Fibroblast of gingiva (primary cell): ENCODE results near the gene SLC38A3.
"Not testable (repeated sequence)": the region's sequence is repeated elsewhere in the genome, so short reads cannot be mapped to it uniquely, and the experiment has no call there.

Source experiments
- DNase-seq: peaks from one replicate; pipeline ENCODE4 v3.0.0-alpha.2; 2011; ENCODE audit warnings: low read depth

Gene SLC38A3

GRCh38 chr3:50211930-50212329 lies 6.9 kb downstream of the SLC38A3 start:
- peak; percentile 18 for DNase-seq

DNA sequence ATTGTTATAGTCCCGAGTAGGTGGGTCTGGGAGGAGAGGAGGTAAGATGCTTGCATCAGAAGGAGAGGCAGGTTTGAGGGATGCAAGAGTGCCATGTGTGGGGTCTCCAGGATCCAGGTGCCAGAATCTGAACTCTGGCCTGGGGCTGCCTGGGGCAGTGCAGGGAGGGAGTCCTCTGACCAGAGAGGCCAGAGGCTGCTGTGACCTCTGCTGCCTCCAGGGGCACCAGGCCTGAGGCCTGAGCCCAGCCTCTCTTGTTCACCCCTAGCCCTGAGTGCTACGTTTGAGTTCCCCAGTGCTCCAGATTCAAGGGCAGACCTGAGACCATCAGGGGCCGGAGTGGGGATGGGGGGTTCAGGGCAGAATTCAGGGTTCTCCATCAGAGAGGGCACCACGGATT lies 7.4 kb downstream of the SLC38A3 start:
- DNase-seq: no peak

- no peak for DNase-seq
Observed at GRCh38 chr3:50212971-50213370, 7.9 kb downstream of the SLC38A3 start.

GRCh38 chr3:50213373-50213772 lies 8.3 kb downstream of the SLC38A3 start:
- no peak for DNase-seq

- DNase-seq: no peak
Observed at GRCh38 chr3:50214824-50215223, 9.8 kb downstream of the SLC38A3 start.

GRCh38 chr3:50215529-50215928 lies 10.5 kb downstream of the SLC38A3 start:
- no peak for DNase-seq

DNA sequence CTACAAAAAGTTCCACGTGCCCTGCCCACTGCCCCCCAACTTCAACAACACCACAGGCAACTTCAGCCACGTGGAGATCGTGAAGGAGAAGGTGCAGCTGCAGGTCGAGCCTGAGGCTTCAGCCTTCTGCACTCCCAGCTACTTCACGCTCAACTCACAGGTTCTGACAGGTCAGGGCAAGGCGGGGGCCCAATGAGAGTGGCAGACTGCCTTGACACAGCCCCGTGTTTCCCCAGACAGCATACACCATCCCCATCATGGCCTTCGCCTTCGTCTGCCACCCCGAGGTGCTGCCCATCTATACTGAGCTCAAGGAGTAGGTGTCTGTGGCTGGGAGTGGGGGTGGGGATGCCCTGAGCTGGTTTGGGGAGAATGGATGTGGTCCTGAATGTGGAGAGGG lies 12.6 kb downstream of the SLC38A3 start:
- no peak for DNase-seq

- no peak for DNase-seq
Observed at GRCh38 chr3:50218448-50218847, 13.4 kb downstream of the SLC38A3 start.

GRCh38 chr3:50219285-50219684 lies 14.2 kb downstream of the SLC38A3 start:
- DNase-seq: no peak

- DNase-seq: no peak
Observed at GRCh38 chr3:50220109-50220508, 15.0 kb downstream of the SLC38A3 start.

DNA sequence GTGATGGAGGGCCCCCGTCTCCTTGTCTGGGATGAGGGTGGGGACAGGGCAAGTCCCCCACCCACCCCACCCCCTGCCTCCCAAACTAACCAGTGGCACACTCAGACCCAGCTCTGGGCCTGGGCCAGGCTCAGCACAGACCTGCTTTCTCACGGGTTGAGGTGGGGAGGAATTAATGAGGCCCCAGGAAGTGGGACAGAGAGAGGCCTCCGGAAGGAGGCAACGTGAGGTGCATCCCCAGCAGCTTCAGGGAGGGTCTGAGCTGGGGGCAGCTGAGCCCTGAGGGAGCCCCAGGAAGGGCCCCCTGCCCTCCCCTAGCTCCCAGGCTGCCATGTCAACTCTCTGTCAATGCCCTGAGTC lies 16.0 kb downstream of the SLC38A3 start:
- DNase-seq: no peak

DNA sequence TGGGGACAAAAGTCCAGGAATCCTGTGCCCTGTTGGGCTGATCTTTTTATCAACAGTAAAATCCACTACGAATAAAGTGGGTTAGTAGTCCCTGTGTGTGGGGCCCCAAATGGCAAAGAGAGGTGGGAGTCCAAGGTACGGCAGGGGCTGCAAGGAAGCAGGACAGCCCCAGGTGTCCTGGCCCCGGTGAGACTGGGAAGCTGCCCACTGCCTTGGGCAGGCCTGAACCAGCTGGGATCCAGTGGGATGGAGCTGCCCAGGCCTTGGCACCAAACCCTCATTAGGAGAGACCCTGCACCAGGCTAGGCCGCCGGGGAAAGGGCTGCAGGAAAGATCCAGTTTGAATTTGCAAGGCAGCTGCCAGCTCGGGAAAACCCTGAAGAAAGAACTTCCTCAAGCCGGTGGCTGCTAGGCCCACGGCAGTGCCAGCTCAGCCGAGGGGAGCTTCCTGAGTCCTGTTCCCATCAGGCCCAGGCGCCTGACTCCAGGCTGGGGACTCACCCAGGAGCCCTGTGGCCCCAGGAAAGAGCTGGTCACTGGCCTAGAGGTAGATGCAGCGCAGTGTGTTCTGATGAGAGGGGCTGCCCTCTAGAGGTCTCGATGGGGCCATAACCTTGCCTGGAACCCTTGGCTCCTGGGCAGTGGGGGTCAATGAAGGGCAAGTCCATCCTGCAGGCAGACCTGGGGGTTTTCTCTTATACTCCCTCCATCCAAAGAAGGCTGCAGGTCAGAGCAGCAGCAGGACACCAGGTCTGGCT lies 16.5 kb downstream of the SLC38A3 start:
- no peak for DNase-seq

DNA sequence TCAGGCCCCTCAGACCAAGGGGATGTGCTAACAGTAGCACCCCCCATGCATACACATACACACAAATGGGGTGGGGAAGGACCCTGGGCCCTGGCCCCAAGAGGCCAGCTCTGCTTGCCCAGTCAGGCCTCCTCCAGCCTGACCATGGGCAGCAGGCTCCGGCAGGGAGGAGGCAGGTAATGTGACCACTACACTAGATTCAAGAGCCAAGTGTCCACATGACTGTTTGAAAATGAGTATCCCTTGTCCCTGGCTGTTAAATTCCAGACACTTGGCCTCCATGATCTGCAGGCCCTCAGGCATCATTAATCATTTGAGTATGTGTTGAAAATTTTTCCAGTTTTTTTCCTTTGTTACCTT lies 17.1 kb downstream of the SLC38A3 start:
- DNase-seq: no peak

DNA sequence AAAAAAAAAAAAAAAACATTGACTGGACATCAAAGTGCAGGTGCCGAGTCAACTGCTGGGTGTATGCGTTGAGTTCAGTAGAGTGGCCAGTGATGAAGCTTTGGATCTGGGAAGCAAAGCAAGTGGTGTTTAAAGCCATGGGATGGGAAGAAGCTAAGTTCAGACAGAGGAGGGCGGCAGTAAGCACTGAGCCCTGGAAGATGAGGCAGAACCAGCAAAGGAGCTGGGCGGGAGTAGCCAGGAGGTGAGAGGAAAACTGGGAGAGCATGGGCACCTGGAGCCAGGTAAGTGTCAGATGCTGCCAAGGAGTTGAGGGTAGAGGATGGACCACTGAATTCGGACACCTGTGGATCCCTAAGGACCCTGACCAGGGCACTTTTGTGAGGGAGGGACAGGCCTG lies 19.6 kb downstream of the SLC38A3 start:
- DNase-seq: no peak

- DNase-seq: peak; percentile 42
Observed at GRCh38 chr3:50226888-50227389, 21.9 kb downstream of the SLC38A3 start.

DNA sequence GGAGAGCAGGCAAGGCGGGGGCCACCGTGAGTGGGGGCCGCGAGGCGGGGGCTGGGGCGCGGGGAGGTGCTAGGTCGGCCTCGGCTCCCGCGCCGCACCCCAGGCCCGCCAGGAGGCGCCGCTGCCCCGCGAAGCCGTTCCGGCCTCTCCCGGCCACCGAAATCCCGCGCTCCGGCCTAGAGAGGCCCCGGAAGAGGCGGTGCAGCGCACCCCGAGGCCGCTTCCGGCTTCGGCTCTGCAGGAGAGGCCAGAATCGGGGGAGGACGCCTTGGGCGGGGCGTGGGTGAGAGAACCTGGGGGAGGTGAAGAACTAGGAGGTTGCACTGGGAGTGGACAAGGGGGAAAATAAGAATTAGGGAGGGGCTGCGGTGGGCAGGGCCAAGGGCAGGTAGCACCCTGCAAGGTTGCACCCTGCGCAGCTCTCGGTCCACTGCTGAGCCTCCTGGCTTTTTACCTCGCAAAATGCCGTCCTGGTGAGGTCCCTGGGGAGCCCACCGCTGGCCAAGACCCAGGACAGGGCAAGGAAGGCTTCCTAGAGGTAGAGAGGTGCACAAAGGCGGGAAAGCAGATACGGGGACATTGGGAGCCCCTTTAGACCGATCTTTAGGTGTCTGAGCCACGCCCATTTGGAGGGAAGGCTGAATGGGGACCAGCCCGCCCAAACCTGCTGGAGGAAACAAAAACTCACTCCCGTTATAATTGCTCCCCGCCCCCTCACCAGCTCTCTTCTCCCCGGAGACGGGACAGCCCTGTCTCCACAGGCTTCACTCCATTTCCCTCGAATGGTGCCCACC lies 22.5 kb downstream of the SLC38A3 start:
- peak; percentile 83 for DNase-seq

DNA sequence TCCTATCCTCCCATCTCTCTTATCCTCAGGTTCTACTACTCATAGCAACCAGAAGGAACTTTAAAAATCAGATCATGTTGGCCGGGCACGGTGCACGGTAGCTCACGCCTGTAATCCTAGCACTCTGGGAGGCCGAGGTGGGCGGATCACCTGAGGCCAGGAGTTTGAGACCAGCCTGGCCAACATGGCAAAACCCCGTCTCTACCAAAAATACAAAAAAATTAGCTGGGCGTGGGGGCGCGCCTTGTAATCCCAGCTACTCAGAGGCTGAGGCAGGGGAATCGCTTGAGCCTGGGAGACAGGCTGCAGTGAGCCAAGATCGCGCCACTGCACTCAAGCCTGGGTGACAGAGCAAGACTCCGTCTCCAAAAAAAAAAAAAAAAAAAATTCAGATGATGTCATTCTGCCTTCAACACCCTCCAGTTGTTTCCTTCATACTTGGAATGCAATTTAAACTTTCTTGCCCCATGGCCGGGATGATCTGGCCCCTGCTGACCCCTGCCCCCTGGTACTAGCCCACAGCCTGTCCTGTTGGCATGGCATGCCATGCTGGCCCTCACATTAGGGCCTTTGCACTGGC lies 23.2 kb downstream of the SLC38A3 start:
- not testable (repeated sequence) for DNase-seq

DNA sequence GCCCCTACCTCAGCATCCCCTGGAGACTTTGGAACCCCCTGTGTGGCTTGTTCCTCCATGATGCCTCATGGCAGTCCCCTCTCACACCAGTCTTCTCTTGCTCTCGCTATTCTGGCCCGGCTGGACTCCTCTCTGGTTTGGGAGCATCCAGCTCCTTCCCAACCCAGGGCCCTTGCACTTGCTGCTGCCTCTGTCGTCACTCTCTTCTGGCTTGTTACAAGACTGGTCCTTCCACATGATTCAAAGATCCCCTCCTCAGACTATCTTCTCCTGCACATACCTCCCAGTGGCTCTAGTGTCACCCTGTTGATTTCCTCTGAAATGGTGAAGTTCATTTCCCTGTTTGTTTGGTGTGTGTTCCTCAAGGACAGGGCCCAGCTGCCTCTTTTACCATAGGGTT lies 24.4 kb downstream of the SLC38A3 start:
- no peak for DNase-seq

DNA sequence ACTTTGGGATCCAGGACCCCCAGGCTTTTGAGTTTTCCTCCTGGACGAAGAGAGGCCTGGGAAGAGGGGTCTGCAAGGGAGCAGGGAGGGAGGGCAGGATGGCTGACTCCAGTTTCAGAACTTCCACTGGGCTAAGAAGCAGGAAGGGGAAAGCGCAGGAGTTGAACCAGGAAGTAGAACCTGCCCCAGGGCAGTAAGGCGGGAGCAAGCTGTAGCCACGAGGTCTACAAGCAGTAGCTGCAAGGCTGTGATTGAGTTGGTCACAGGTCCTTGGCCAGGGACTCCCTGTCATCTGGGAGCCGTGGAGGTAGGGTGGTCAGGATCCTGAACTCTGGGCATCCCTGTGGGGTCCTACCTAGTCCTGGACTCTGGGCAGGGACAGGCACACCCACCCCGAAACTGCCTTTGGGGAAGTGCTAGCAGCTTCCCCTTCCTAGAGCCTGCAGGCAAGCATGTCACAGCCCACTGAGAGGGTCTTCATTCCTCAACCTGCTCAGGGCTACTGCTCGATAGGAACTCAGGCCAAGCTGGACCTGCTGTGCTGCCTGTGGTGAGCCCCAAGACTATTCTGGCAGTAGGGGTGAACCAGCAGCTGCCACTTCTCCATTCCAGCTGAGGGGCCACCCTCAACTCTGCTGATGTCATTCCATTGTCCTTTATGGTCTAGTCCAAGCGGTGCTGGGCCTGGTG lies 25.2 kb downstream of the SLC38A3 start:
- no peak for DNase-seq

GRCh38 chr3:50230794-50231125 lies 25.7 kb downstream of the SLC38A3 start:
- DNase-seq: no peak

DNA sequence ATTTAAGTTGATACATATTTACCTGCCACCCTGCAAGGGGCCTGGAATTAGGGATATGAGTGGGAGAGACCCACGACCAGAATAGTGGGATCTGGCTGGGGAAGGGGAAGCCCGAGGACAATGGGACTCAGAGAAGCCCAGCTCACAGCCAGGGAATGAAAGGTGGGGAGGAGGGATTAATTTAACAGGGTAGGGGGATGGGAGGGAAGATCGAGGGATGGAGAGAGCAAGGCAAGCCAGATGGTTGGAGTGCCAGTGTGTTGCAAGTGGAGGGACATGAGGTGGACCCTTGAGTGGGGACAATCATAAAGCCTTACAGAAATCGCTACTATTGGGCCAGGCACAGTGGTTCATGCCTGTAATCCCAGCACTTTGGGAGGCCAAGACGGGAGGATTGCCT lies 26.5 kb downstream of the SLC38A3 start:
- no peak for DNase-seq

- DNase-seq: no peak
Observed at GRCh38 chr3:50232303-50232702, 27.2 kb downstream of the SLC38A3 start.

- DNase-seq: no peak
Observed at GRCh38 chr3:50233176-50233575, 28.1 kb downstream of the SLC38A3 start.
